IMR-90 (cell line): ENCODE data around the gene ATP5PB.

ENCODE experiments used
- BHLHE40 ChIP-seq: fragments of 150-350 bp; IDR thresholded peaks from 2 replicates; pipeline ENCODE4 v1.6.1; 2016; ENCODE audit warnings: mild to moderate bottlenecking, low read depth, low read length
- CEBPB ChIP-seq: IDR thresholded peaks from 2 replicates; pipeline ENCODE4 v1.6.1; 2012; ENCODE audit warnings: low read depth, low read length, improper control_type of control experiment
- CHD1 ChIP-seq: IDR thresholded peaks from 2 replicates; pipeline ENCODE4 v1.6.1; 2012; ENCODE audit warnings: low read depth, low read length, improper control_type of control experiment
- CTCF ChIP-seq: conservative IDR thresholded peaks from 2 replicates; pipeline ENCODE4 v1.5.1; 2012; ENCODE audit warnings: mild to moderate bottlenecking, low read depth, low read length, improper control_type of control experiment
- FOS ChIP-seq: fragments of 150-350 bp; IDR thresholded peaks from 2 replicates; pipeline ENCODE4 v1.6.1; 2016; ENCODE audit warnings: low read depth, low read length
- MAFK ChIP-seq: IDR thresholded peaks from 2 replicates; pipeline ENCODE4 v1.6.1; 2012; ENCODE audit warnings: low read depth, low read length, improper control_type of control experiment
- MAZ ChIP-seq: IDR thresholded peaks from 2 replicates; pipeline ENCODE4 v1.6.1; 2012; ENCODE audit warnings: low read depth, mild to moderate bottlenecking, low read length, improper control_type of control experiment, moderate library complexity, borderline replicate concordance
- POLR2A ChIP-seq: IDR thresholded peaks from 2 replicates; pipeline ENCODE4 v1.6.1; 2012; ENCODE audit warnings: mild to moderate bottlenecking, low read depth, low read length
- RAD21 ChIP-seq: IDR thresholded peaks from 2 replicates; pipeline ENCODE4 v1.6.1; 2012; ENCODE audit warnings: low read length, improper control_type of control experiment
- RCOR1 ChIP-seq: IDR thresholded peaks from 2 replicates; pipeline ENCODE4 v1.6.1; 2012; ENCODE audit warnings: mild to moderate bottlenecking, low read length, improper control_type of control experiment; ENCODE audit not compliant: insufficient replicate concordance
- RFX5 ChIP-seq: IDR thresholded peaks from 2 replicates; pipeline ENCODE4 v1.8.0; 2012; ENCODE audit warnings: low read depth, mild to moderate bottlenecking, low read length, moderate library complexity
- USF2 ChIP-seq: fragments of 150-350 bp; IDR thresholded peaks from 2 replicates; pipeline ENCODE4 v1.6.1; 2017; ENCODE audit warnings: mild to moderate bottlenecking, antibody characterized with exemption, low read length, low read depth
- TF ChIP-seq, protein P1 (sequence below): fragments of 150-350 bp; IDR thresholded peaks from 2 replicates; pipeline ENCODE4 v1.6.1; 2016; ENCODE audit warnings: low read depth, mild to moderate bottlenecking, low read length, moderate library complexity, borderline replicate concordance

GRCh38 chr1:111511370-111511769 lies 62.1 kb downstream of the ATP5PB start:
- TF ChIP-seq CHD1 (no peak), RFX5 (no peak), CTCF (no peak), RCOR1 (no peak), BHLHE40 (no peak), POLR2A (no peak), RAD21 (no peak), USF2 (no peak), CEBPB (no peak), MAFK (no peak), MAZ (no peak), FOS (no peak)
- TF ChIP-seq, protein P1, sequence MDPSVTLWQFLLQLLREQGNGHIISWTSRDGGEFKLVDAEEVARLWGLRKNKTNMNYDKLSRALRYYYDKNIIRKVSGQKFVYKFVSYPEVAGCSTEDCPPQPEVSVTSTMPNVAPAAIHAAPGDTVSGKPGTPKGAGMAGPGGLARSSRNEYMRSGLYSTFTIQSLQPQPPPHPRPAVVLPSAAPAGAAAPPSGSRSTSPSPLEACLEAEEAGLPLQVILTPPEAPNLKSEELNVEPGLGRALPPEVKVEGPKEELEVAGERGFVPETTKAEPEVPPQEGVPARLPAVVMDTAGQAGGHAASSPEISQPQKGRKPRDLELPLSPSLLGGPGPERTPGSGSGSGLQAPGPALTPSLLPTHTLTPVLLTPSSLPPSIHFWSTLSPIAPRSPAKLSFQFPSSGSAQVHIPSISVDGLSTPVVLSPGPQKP: no peak
